Caco-2 (cell line): ENCODE measurements around the gene SPAAR. TPM values are rescaled to one million over a fixed set of nuclear protein-coding genes. Genes with fewer than 3 reads are reported as not detected.

Experiments
- BruUV-seq: library from RNA; stranded (reverse); fragments of 400-500 nt; replicated peaks from 2 replicates; lab custom pipeline; 2021; lab: Mats Ljungman, UMichigan
- CTCF ChIA-PET: fragments of 300-600 bp; sonication (Branson Sonifier 250); formaldehyde crosslinking; loops from one replicate; lab custom pipeline; 2022; ENCODE audit warnings: antibody characterized with exemption; lab: Charles Lee
- POLR2A ChIA-PET: fragments of 300-600 bp; sonication (Branson Sonifier 250); formaldehyde crosslinking; loops from one replicate; lab custom pipeline; 2022; ENCODE audit warnings: antibody characterized with exemption; lab: Charles Lee
- DNase-seq, 2 experiments: peaks; one replicate each; pipeline versions ENCODE4 v3.0.0 to v3.0.0-alpha.2; 2020 to 2022
- H3K27me3 ChIP-seq: replicated peaks from 2 replicates; pipeline ENCODE4 v1.6.0; 2011; ENCODE audit warnings: low read length; ENCODE audit not compliant: control insufficient read depth, insufficient read depth
- H3K36me3 ChIP-seq: 2 replicates; pipeline ENCODE4 v1.5.1; 2011; ENCODE audit warnings: low read length; ENCODE audit not compliant: control insufficient read depth, insufficient read depth
- H3K4me1 ChIP-seq: fragments of 250-450 bp; sonication (Bioruptor Pico); 2 replicates; pipeline ENCODE4 v1.5.1; 2020; ENCODE audit warnings: mild to moderate bottlenecking
- H3K4me3 ChIP-seq: 2 replicates; pipeline ENCODE4 v1.5.1; 2011; ENCODE audit warnings: low read depth, mild to moderate bottlenecking, control low read depth, low read length
- H3K9me3 ChIP-seq: fragments of 250-450 bp; sonication (Bioruptor Pico); 2 replicates; pipeline ENCODE4 v1.5.1; 2020; ENCODE audit warnings: mild to moderate bottlenecking, moderate library complexity
- H3K27ac Mint-ChIP-seq: one replicate; pipeline ENCODE4 v1.8.0; 2022; ENCODE audit warnings: mixed read lengths; ENCODE audit not compliant: unreplicated experiment
- H3K27me3 Mint-ChIP-seq: one replicate; pipeline ENCODE4 v1.8.0; 2022; ENCODE audit warnings: mixed read lengths; ENCODE audit not compliant: insufficient read depth, unreplicated experiment
- H3K36me3 Mint-ChIP-seq: one replicate; pipeline ENCODE4 v1.8.0; 2022; ENCODE audit warnings: mild to moderate bottlenecking, mixed read lengths; ENCODE audit not compliant: insufficient read depth, unreplicated experiment
- H3K4me1 Mint-ChIP-seq: one replicate; pipeline ENCODE4 v1.8.0; 2022; ENCODE audit warnings: low read depth, mixed read lengths; ENCODE audit not compliant: unreplicated experiment
- H3K4me3 Mint-ChIP-seq: one replicate; pipeline ENCODE4 v1.8.0; 2022; ENCODE audit warnings: mild to moderate bottlenecking, moderate library complexity, mixed read lengths; ENCODE audit not compliant: unreplicated experiment
- H3K9me3 Mint-ChIP-seq: one replicate; pipeline ENCODE4 v1.8.0; 2022; ENCODE audit warnings: mixed read lengths; ENCODE audit not compliant: unreplicated experiment
- CTCF ChIP-seq, 2 experiments: fragments of 200-600 bp in 1 of 2; IDR thresholded peaks; 1 replicate in 1 of 2; 2 replicates in 1 of 2; pipeline versions ENCODE4 v1.5.1 to v1.8.0; 2011 to 2022; ENCODE audit warnings: antibody characterized with exemption in 1 of 2, control low read depth in 1 of 2, inconsistent platforms in 1 of 2, low read depth in 1 of 2, low read length in 1 of 2, mild to moderate bottlenecking in 1 of 2, moderate library complexity in 1 of 2; ENCODE audit not compliant: insufficient read depth in 1 of 2, severe bottlenecking in 1 of 2, unreplicated experiment in 1 of 2
- intact Hi-C: fragments of 100-400 bp; cut with micrococcal nuclease; formaldehyde crosslinking; loops from one replicate; pipeline ENCODE4 v1.10.0; 2022; ENCODE audit not compliant: unreplicated experiment
- total RNA-seq: library from RNA; stranded (reverse); gene quantifications from 2 replicates; pipeline ENCODE4 v1.2.3, GENCODE V29; 2022

The SPAAR gene
- total RNA-seq, 1 experiment from 2014 or later = not detected

GRCh38 chr9:35919212-35920008 lies 10.1 kb downstream of the SPAAR start:
- no peak for TF ChIP-seq CTCF (IDR thresholded peaks at IDR 0.05; ENCODE audit: insufficient read depth in 1 of 2, low read depth in 1 of 2, low read length in 1 of 2, severe bottlenecking in 1 of 2, unreplicated experiment in 1 of 2)
- Mint-ChIP-seq H3K9me3 (no peaks in the 10 kb centered on the region), H3K27me3 (no peaks in the 10 kb centered on the region), H3K36me3 (no peaks in the 10 kb centered on the region), H3K4me3 (no peak overlapping the region), H3K27ac (no peak overlapping the region), H3K4me1 (peaks cover 7% of the 10 kb centered on the region)
- no peak for DNase-seq
- no peaks in the 10 kb centered on the region for H3K9me3 ChIP-seq
- intact Hi-C loops = no loop called here
- no TSS peak for BruUV-seq
- no peaks in the 10 kb centered on the region for H3K27me3 ChIP-seq
- ChIA-PET POLR2A (no interaction called here), CTCF (interaction anchor here (1.2 to 1.3 kb wide), 3 partner anchors 16 to 26 kb away, joined by 3 to 4 read pairs (median 4); no protein-coding TSS in a partner anchor)
- no peaks in the 10 kb centered on the region for H3K36me3 ChIP-seq
- H3K4me1 ChIP-seq = peaks cover 28% of the 10 kb centered on the region
- H3K4me3 ChIP-seq = no peak overlapping the region

- no peak overlapping the region for H3K4me3 ChIP-seq
- H3K4me3 Mint-ChIP-seq = no peak overlapping the region
- no peaks in the 10 kb centered on the region for H3K27me3 ChIP-seq
- no peaks in the 10 kb centered on the region for H3K9me3 ChIP-seq
- peak in 1 of 2 experiments; percentile 60 for DNase-seq
- H3K27ac Mint-ChIP-seq = no peak overlapping the region
- peaks cover 7% of the 10 kb centered on the region for H3K4me1 Mint-ChIP-seq
- no TSS peak for BruUV-seq
- no peaks in the 10 kb centered on the region for H3K36me3 ChIP-seq
- peaks cover 28% of the 10 kb centered on the region for H3K4me1 ChIP-seq
- intact Hi-C loops = no loop called here
- no peaks in the 10 kb centered on the region for H3K27me3 Mint-ChIP-seq
- CTCF ChIA-PET = interaction anchor here (1.2 to 1.3 kb wide), 2 partner anchors 17 to 25 kb away, joined by 4 read pairs; no protein-coding TSS in a partner anchor
- H3K9me3 Mint-ChIP-seq = no peaks in the 10 kb centered on the region
- no peaks in the 10 kb centered on the region for H3K36me3 Mint-ChIP-seq
- POLR2A ChIA-PET = no interaction called here
- peak in 1 of 2 experiments; percentile 1 for TF ChIP-seq CTCF (IDR thresholded peaks at IDR 0.05; ENCODE audit: insufficient read depth in 1 of 2, low read depth in 1 of 2, low read length in 1 of 2, severe bottlenecking in 1 of 2, unreplicated experiment in 1 of 2)
Observed at GRCh38 chr9:35920051-35920620, 10.8 kb downstream of the SPAAR start.

- BruUV-seq = no TSS peak
- no peaks in the 10 kb centered on the region for H3K36me3 ChIP-seq
- H3K4me1 ChIP-seq = peaks cover 28% of the 10 kb centered on the region
- no peak overlapping the region for H3K4me3 ChIP-seq
- DNase-seq = no peak
- Mint-ChIP-seq H3K36me3 (no peaks in the 10 kb centered on the region), H3K27ac (no peak overlapping the region), H3K4me3 (no peak overlapping the region), H3K9me3 (no peaks in the 10 kb centered on the region), H3K4me1 (peaks cover 7% of the 10 kb centered on the region), H3K27me3 (no peaks in the 10 kb centered on the region)
- ChIA-PET POLR2A (no interaction called here), CTCF (interaction anchor here (0.7 kb wide), 1 partner anchor 142 kb away, joined by 4 read pairs; no protein-coding TSS in a partner anchor)
- TF ChIP-seq CTCF (IDR thresholded peaks at IDR 0.05; ENCODE audit: insufficient read depth in 1 of 2, low read depth in 1 of 2, low read length in 1 of 2, severe bottlenecking in 1 of 2, unreplicated experiment in 1 of 2) = no peak
- H3K27me3 ChIP-seq = no peaks in the 10 kb centered on the region
- H3K9me3 ChIP-seq = no peaks in the 10 kb centered on the region
- intact Hi-C loops = no loop called here
Observed at GRCh38 chr9:35923598-35923926, 14.3 kb downstream of the SPAAR start.
